ENCODE data around the gene ESCO1. TPM values are rescaled to one million over a fixed set of nuclear protein-coding genes. Genes with fewer than 3 reads are reported as not detected.

Gene ESCO1
- total and polyA plus RNA-seq, 2 of the 13 experiments (the other 11 are each of a cell fraction or from before 2014, with no cell fraction given), result 6.3 to 19.4 TPM

- 0 out of 2 replicates have a peak, but pooled peaks have one; percentile 2 for TF ChIP-seq NCOA1 (CRISPR knock-in tag; IDR thresholded peaks at IDR 0.05)
- TF ChIP-seq GATAD1 (CRISPR knock-in tag; IDR thresholded peaks at IDR 0.05), result no peak
- TF ChIP-seq POLR2A (IDR thresholded peaks at IDR 0.05; ENCODE audit: insufficient read depth in 1 of 2, low read depth in 2 of 2, low read length in 2 of 2), result peak in 1 of 2 experiments; percentile 45; a peak in 2 of 4 replicates
- no peak for TF ChIP-seq JDP2 (CRISPR knock-in tag; IDR thresholded peaks at IDR 0.05; ENCODE audit: borderline replicate concordance)
- no peak for TF ChIP-seq TEAD2 (CRISPR knock-in tag; IDR thresholded peaks at IDR 0.05)
- no peak for TF ChIP-seq FOXA1 (IDR thresholded peaks at IDR 0.05)
- TF ChIP-seq FOXA1 (CRISPR knock-in tag; IDR thresholded peaks at IDR 0.05), result no peak
- no peak for TF ChIP-seq ZNF543 (CRISPR knock-in tag; IDR thresholded peaks at IDR 0.05)
- TF ChIP-seq BCL3 (CRISPR knock-in tag; IDR thresholded peaks at IDR 0.05), result no peak
- TF ChIP-seq ZNF335 (CRISPR knock-in tag; IDR thresholded peaks at IDR 0.05), result no peak
- TF ChIP-seq LBX2 (CRISPR knock-in tag; IDR thresholded peaks at IDR 0.05; ENCODE audit: borderline replicate concordance), result no peak
- no peak for TF ChIP-seq NFKB2 (CRISPR knock-in tag; IDR thresholded peaks at IDR 0.05; ENCODE audit: borderline replicate concordance)
- no peak for TF ChIP-seq TRIM24 (CRISPR knock-in tag; IDR thresholded peaks at IDR 0.05)
- TF ChIP-seq CBFB (CRISPR knock-in tag; IDR thresholded peaks at IDR 0.05), result no peak
- TF ChIP-seq PHB2 (IDR thresholded peaks at IDR 0.05; ENCODE audit: partially characterized antibody), result no peak
- TF ChIP-seq SUZ12 (IDR thresholded peaks at IDR 0.05; ENCODE audit: low read depth, low read length), result no peak
- TF ChIP-seq STAT5B (CRISPR knock-in tag; IDR thresholded peaks at IDR 0.05), result no peak
- TF ChIP-seq ZNF615 (CRISPR knock-in tag; IDR thresholded peaks at IDR 0.05; ENCODE audit: borderline replicate concordance), result no peak
- TF ChIP-seq ADNP (CRISPR knock-in tag; IDR thresholded peaks at IDR 0.05), result no peak
- no peak for TF ChIP-seq MLX (CRISPR knock-in tag; IDR thresholded peaks at IDR 0.05)
- TF ChIP-seq ZNF251 (CRISPR knock-in tag; IDR thresholded peaks at IDR 0.05), result no peak
- TF ChIP-seq EHMT2 (IDR thresholded peaks at IDR 0.05; ENCODE audit: borderline replicate concordance, low read depth, low read length), result no peak
- TF ChIP-seq SKI (IDR thresholded peaks at IDR 0.05; ENCODE audit: partially characterized antibody), result no peak
- no peak for TF ChIP-seq ZNF672 (CRISPR knock-in tag; IDR thresholded peaks at IDR 0.05)
- no peak for TF ChIP-seq ZNF709 (CRISPR knock-in tag; IDR thresholded peaks at IDR 0.05)
- no peak for TF ChIP-seq ZNF788 (CRISPR knock-in tag; IDR thresholded peaks at IDR 0.05; ENCODE audit: borderline replicate concordance)
- no peak for TF ChIP-seq YEATS2 (CRISPR knock-in tag; IDR thresholded peaks at IDR 0.05; ENCODE audit: borderline replicate concordance)
- no peak for TF ChIP-seq ZNF446 (CRISPR knock-in tag; IDR thresholded peaks at IDR 0.05)
- no peak for TF ChIP-seq ZSCAN5A (CRISPR knock-in tag; IDR thresholded peaks at IDR 0.05; ENCODE audit: borderline replicate concordance)
- TF ChIP-seq ZNF230 (CRISPR knock-in tag; IDR thresholded peaks at IDR 0.05), result no peak
- TF ChIP-seq EZH2 (conservative IDR thresholded peaks at IDR 0.05; ENCODE audit: low read depth, low read length), result no peak
Measured at GRCh38 chr18:21598726-21599584, 1.5 kb downstream of the ESCO1 start (continued).
